Fibroblast of the aortic adventitia (primary cell): Measurements from ENCODE around the gene LENEP. TPM values are rescaled to one million over a fixed set of nuclear protein-coding genes. Genes with fewer than 3 reads are reported as not detected.

Experiments used
- DNase-seq: peaks from one replicate; pipeline ENCODE4 v3.0.0-alpha.2; 2010; ENCODE audit warnings: low read depth
- H3K4me3 ChIP-seq: 2 replicates; pipeline ENCODE4 v1.5.1; 2011; ENCODE audit warnings: low read depth, mild to moderate bottlenecking, control low read depth, low read length, moderate library complexity
- small RNA-seq: library from RNA; depleted of rRNA; stranded (forward); fragments of <200 nt; gene quantifications from one replicate; pipeline ENCODE3, GENCODE V24; 2012
- total RNA-seq: library from RNA; depleted of rRNA; stranded (reverse); fragments of >200 nt; gene quantifications from 2 replicates; pipeline ENCODE4 v1.2.3, GENCODE V29; 2012; ENCODE audit warnings: low replicate concordance
- TF ChIP-seq, protein P1 (sequence below): IDR thresholded peaks from 2 replicates; pipeline ENCODE4 v1.5.1; 2011; ENCODE audit warnings: mild to moderate bottlenecking, low read length, control low read depth, inconsistent platforms; ENCODE audit not compliant: insufficient read depth

Gene LENEP
- total RNA-seq, 1 donor: not detected

GRCh38 chr1:155043793-155044192 lies 50.4 kb downstream of the LENEP start:
- no peak for DNase-seq
- TF ChIP-seq, protein P1, sequence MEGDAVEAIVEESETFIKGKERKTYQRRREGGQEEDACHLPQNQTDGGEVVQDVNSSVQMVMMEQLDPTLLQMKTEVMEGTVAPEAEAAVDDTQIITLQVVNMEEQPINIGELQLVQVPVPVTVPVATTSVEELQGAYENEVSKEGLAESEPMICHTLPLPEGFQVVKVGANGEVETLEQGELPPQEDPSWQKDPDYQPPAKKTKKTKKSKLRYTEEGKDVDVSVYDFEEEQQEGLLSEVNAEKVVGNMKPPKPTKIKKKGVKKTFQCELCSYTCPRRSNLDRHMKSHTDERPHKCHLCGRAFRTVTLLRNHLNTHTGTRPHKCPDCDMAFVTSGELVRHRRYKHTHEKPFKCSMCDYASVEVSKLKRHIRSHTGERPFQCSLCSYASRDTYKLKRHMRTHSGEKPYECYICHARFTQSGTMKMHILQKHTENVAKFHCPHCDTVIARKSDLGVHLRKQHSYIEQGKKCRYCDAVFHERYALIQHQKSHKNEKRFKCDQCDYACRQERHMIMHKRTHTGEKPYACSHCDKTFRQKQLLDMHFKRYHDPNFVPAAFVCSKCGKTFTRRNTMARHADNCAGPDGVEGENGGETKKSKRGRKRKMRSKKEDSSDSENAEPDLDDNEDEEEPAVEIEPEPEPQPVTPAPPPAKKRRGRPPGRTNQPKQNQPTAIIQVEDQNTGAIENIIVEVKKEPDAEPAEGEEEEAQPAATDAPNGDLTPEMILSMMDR: no peak

More at GRCh38 chr1:155043793-155044192, 50.4 kb downstream of the LENEP start:
- no peak overlapping the region for H3K4me3 ChIP-seq

Small RNA genes lying within 50 kb of the gene (small RNA-seq; reads per million reads assigned to genes)
- gene MIR4258 (not detected), gene RF00017 (not detected)

Other genes starting within 250 kb of the LENEP start
- 0.09 and 0.25 TPM in 2 replicates for gene KCNN3, start 123.3 kb upstream of the LENEP start, total RNA-seq
- gene PMVK, start 56.9 kb upstream of the LENEP start, total RNA-seq: 11.7 and 20.7 TPM in 2 replicates
- 36.2 and 122 TPM in 2 replicates for gene PBXIP1, start 37.5 kb upstream of the LENEP start, total RNA-seq
- 7.8 and 18.0 TPM in 2 replicates for gene PYGO2, start 31.8 kb upstream of the LENEP start, total RNA-seq
- gene SHC1, start 22.8 kb upstream of the LENEP start, total RNA-seq: 111 and 167 TPM in 2 replicates
- 24.0 and 80.7 TPM in 2 replicates for gene CKS1B, start 18.9 kb upstream of the LENEP start, total RNA-seq
- 5.2 and 17.7 TPM in 2 replicates for gene FLAD1, start 10.2 kb upstream of the LENEP start, total RNA-seq
- 14.0 and 15.4 TPM in 2 replicates for gene ZBTB7B, start 9.2 kb downstream of the LENEP start, total RNA-seq
- 0.09 TPM in 1 of 2 replicates, not detected in the other for gene DCST2, start 40.2 kb downstream of the LENEP start, total RNA-seq
- gene DCST1, start 40.2 kb downstream of the LENEP start, total RNA-seq: not detected in 2 replicates
- gene ADAM15, start 57.7 kb downstream of the LENEP start, total RNA-seq: 39.0 and 69.9 TPM in 2 replicates
- gene EFNA4, start 70.2 kb downstream of the LENEP start, total RNA-seq: 2.4 and 5.3 TPM in 2 replicates
- 0.90 TPM in 1 of 2 replicates, not detected in the other for gene EFNA3, start 85.3 kb downstream of the LENEP start, total RNA-seq
- gene EFNA1, start 134.3 kb downstream of the LENEP start, total RNA-seq: 0.16 and 0.54 TPM in 2 replicates
- gene SLC50A1, start 142.3 kb downstream of the LENEP start, total RNA-seq: 25.6 and 39.3 TPM in 2 replicates
- gene DPM3, start 146.9 kb downstream of the LENEP start, total RNA-seq: 26.1 and 46.3 TPM in 2 replicates
- 29.8 and 100 TPM in 2 replicates for gene KRTCAP2, start 179.7 kb downstream of the LENEP start, total RNA-seq
- gene TRIM46, start 180.3 kb downstream of the LENEP start, total RNA-seq: 5.2 and 13.2 TPM in 2 replicates
- gene THBS3, start 214.3 kb downstream of the LENEP start, total RNA-seq: 29.3 and 41.1 TPM in 2 replicates
- 13.7 and 26.1 TPM in 2 replicates for gene MTX1, start 215.1 kb downstream of the LENEP start, total RNA-seq